Measurements from ENCODE around the gene NOS3.

The NOS3 gene

GRCh38 chr7:151060416-151061212 is 69.8 kb downstream of the NOS3 start:
- peaks cover 23% of the 10 kb centered on the region for H3K4me1 ChIP-seq
- peak overlapping the region; percentile 88 for H3K4me3 ChIP-seq
- peak in 1 of 2 experiments; percentile 51 for DNase-seq (ENCODE audit: low spot score in 2 of 2)
- H3K36me3 ChIP-seq (replicated peaks) = peaks cover 29% of the 10 kb centered on the region
- in situ Hi-C loops (cut with MboI; ENCODE audit: low sequenced_read_pairs) = no loop called here
- no peaks in the 10 kb centered on the region for H3K27me3 ChIP-seq (ENCODE audit: low read depth)
- no peaks in the 10 kb centered on the region for H3K9me3 ChIP-seq

GRCh38 chr7:151061213-151062110 is 70.6 kb downstream of the NOS3 start:
- in situ Hi-C loops (cut with MboI; ENCODE audit: low sequenced_read_pairs) = no loop called here
- H3K4me1 ChIP-seq = peaks cover 23% of the 10 kb centered on the region
- H3K4me3 ChIP-seq = peak overlapping the region; percentile 88
- H3K36me3 ChIP-seq (replicated peaks) = peaks cover 34% of the 10 kb centered on the region
- H3K9me3 ChIP-seq = no peaks in the 10 kb centered on the region
- no peak for DNase-seq (ENCODE audit: low spot score in 2 of 2)
- H3K27me3 ChIP-seq (ENCODE audit: low read depth) = no peaks in the 10 kb centered on the region

- peak overlapping the region; percentile 88; the same call in 1 of the 2 replicates for H3K4me3 ChIP-seq
Observed at GRCh38 chr7:151062111-151062398, 71.2 kb downstream of the NOS3 start.

GRCh38 chr7:151062399-151063211 is 71.8 kb downstream of the NOS3 start:
- H3K4me3 ChIP-seq = no peak overlapping the region
- H3K27me3 ChIP-seq (ENCODE audit: low read depth) = no peaks in the 10 kb centered on the region
- DNase-seq (ENCODE audit: low spot score in 2 of 2) = peak in 1 of 2 experiments; percentile 70
- peaks cover 46% of the 10 kb centered on the region for H3K36me3 ChIP-seq (replicated peaks)
- no peaks in the 10 kb centered on the region for H3K9me3 ChIP-seq
- H3K4me1 ChIP-seq = peaks cover 23% of the 10 kb centered on the region
- in situ Hi-C loops (cut with MboI; ENCODE audit: low sequenced_read_pairs) = no loop called here

More at GRCh38 chr7:151062111-151062398, 71.2 kb downstream of the NOS3 start:
- Histone ChIP-seq H3K9me3 (no peaks in the 10 kb centered on the region), H3K4me1 (peaks cover 23% of the 10 kb centered on the region), H3K36me3 (replicated peaks) (peaks cover 40% of the 10 kb centered on the region), H3K27me3 (ENCODE audit: low read depth) (no peaks in the 10 kb centered on the region)
- no peak for DNase-seq (ENCODE audit: low spot score in 2 of 2)
- in situ Hi-C loops (cut with MboI; ENCODE audit: low sequenced_read_pairs) = no loop called here

GRCh38 chr7:151063212-151063561 is 72.4 kb downstream of the NOS3 start:
- Histone ChIP-seq H3K36me3 (replicated peaks) (peaks cover 52% of the 10 kb centered on the region), H3K4me3 (no peak overlapping the region), H3K9me3 (no peaks in the 10 kb centered on the region), H3K4me1 (peaks cover 22% of the 10 kb centered on the region), H3K27me3 (ENCODE audit: low read depth) (no peaks in the 10 kb centered on the region)
- DNase-seq (ENCODE audit: low spot score in 2 of 2) = no peak
- in situ Hi-C loops (cut with MboI; ENCODE audit: low sequenced_read_pairs) = no loop called here
